VCaP (cell line): Measurements from ENCODE around the gene FKBP5.

Experiments
- H3K27ac ChIP-seq: fragments of 450-650 bp; 2 replicates; pipeline ENCODE4 v1.5.1; 2017
- TF ChIP-seq, protein P1 (sequence below): fragments of 450-650 bp; conservative IDR thresholded peaks from 2 replicates; pipeline ENCODE4 v1.5.1; 2017; ENCODE audit warnings: mild to moderate bottlenecking, moderate library complexity

Gene FKBP5

GRCh38 chr6:35596448-35597442 lies 92.0 kb downstream of the FKBP5 start:
- peak overlapping the region; percentile 18 for H3K27ac ChIP-seq
- TF ChIP-seq, protein P1, sequence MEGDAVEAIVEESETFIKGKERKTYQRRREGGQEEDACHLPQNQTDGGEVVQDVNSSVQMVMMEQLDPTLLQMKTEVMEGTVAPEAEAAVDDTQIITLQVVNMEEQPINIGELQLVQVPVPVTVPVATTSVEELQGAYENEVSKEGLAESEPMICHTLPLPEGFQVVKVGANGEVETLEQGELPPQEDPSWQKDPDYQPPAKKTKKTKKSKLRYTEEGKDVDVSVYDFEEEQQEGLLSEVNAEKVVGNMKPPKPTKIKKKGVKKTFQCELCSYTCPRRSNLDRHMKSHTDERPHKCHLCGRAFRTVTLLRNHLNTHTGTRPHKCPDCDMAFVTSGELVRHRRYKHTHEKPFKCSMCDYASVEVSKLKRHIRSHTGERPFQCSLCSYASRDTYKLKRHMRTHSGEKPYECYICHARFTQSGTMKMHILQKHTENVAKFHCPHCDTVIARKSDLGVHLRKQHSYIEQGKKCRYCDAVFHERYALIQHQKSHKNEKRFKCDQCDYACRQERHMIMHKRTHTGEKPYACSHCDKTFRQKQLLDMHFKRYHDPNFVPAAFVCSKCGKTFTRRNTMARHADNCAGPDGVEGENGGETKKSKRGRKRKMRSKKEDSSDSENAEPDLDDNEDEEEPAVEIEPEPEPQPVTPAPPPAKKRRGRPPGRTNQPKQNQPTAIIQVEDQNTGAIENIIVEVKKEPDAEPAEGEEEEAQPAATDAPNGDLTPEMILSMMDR: no peak

GRCh38 chr6:35594503-35595186 lies 94.1 kb downstream of the FKBP5 start:
- H3K27ac ChIP-seq: no peak overlapping the region
- TF ChIP-seq, protein P1: no peak

GRCh38 chr6:35592178-35592577 lies 96.5 kb downstream of the FKBP5 start:
- no peak overlapping the region for H3K27ac ChIP-seq

DNA sequence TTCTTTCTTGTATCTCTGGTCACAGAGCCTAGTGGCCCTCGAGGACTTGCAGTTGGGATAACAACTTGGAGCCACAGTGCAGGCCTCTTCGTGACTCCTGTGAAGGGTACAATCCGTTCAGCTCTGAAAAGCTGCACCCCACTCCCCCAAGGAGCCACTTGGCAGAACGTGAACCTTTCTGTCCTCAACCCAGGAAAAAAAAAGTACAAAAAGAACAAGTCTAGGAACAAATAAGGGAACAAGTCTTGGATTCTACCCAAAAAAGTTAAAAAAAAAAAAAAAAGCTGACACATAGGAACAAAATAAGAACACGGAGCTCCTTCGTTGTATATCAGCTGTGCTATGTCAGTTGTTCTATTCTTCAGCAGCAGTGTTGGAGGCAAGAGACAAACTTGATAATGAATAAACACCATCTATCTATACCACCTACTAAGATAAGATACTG lies 98.1 kb downstream of the FKBP5 start:
- TF ChIP-seq, protein P1: no peak
- H3K27ac ChIP-seq: peak overlapping the region; percentile 13; the same call in 1 of the 2 replicates

More at GRCh38 chr6:35592178-35592577, 96.5 kb downstream of the FKBP5 start:
- TF ChIP-seq, protein P1: no peak

DNA sequence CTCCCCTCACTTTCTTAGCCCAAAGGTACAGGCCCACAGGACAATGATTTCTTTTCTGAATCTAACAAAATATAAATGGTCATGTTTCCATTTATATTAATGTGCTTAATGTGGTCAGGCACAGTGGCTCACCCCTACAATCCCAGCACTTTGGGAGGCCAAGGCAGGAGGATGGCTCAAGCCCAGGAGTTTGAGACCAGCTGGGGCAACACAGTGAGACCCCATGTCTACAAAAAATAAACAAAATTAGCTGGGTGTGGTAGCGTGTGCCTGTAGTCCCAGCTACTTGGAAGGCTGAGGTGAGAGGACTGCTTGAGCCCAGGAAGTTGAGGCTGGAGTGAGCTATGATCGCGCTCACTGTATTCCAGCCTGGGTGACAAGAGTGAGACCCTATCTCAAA lies 98.8 kb downstream of the FKBP5 start:
- no peak overlapping the region for H3K27ac ChIP-seq
- TF ChIP-seq, protein P1: no peak

- TF ChIP-seq, protein P1: no peak
- no peak overlapping the region for H3K27ac ChIP-seq
Measured at GRCh38 chr6:35589201-35589739, 99.4 kb downstream of the FKBP5 start.

- no peak overlapping the region for H3K27ac ChIP-seq
- TF ChIP-seq, protein P1: no peak
Measured at GRCh38 chr6:35587167-35587566, 101.5 kb downstream of the FKBP5 start.
